Measurements from ENCODE around the gene SYNDIG1. TPM values are rescaled to one million over a fixed set of nuclear protein-coding genes. Genes with fewer than 3 reads are reported as not detected.

SYNDIG1 gene
- total RNA-seq, 1 experiment from 2014 or later, result not detected

DNA sequence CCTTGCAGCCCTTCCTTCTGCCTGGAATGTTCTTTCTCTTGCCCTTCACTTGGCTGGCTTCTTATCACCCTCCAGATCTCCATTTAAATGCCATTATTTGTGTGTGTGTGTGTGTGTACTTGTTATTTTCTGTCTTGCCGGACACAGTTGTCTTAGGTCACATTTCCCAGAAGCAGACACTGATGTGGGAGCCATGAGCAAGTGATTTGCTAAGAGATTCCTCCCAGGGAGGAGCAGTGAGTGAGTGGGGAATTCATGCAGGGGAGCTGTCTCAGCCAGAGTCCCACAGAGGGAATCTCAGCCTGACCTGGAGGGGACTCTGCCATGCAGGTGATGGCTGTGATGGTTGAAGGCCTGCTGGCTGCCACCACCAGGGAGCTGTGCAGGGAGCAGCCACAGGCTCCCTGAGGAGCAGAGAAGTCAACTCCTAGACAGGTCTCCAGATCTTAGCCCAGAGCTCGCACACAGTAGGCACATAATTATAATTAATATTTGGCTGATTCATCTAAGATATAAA is 96.5 kb downstream of the SYNDIG1 start:
- CTCF ChIA-PET, result no interaction called here
- H3K9me3 Mint-ChIP-seq (ENCODE audit: low read depth, unreplicated experiment), result no peaks in the 10 kb centered on the region
- no peaks in the 10 kb centered on the region for H3K36me3 Mint-ChIP-seq (ENCODE audit: insufficient read depth, unreplicated experiment)
- H3K27me3 Mint-ChIP-seq (ENCODE audit: unreplicated experiment), result peaks cover 12% of the 10 kb centered on the region
- DNase-seq, result no peak
- intact Hi-C loops (cut with micrococcal nuclease; ENCODE audit: unreplicated experiment), result no loop called here
- H3K4me3 Mint-ChIP-seq (ENCODE audit: low read depth, unreplicated experiment), result no peak overlapping the region
- TF ChIP-seq, protein P1, sequence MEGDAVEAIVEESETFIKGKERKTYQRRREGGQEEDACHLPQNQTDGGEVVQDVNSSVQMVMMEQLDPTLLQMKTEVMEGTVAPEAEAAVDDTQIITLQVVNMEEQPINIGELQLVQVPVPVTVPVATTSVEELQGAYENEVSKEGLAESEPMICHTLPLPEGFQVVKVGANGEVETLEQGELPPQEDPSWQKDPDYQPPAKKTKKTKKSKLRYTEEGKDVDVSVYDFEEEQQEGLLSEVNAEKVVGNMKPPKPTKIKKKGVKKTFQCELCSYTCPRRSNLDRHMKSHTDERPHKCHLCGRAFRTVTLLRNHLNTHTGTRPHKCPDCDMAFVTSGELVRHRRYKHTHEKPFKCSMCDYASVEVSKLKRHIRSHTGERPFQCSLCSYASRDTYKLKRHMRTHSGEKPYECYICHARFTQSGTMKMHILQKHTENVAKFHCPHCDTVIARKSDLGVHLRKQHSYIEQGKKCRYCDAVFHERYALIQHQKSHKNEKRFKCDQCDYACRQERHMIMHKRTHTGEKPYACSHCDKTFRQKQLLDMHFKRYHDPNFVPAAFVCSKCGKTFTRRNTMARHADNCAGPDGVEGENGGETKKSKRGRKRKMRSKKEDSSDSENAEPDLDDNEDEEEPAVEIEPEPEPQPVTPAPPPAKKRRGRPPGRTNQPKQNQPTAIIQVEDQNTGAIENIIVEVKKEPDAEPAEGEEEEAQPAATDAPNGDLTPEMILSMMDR (IDR thresholded peaks at IDR 0.05; ENCODE audit: unreplicated experiment), result no peak
- no TSS peak for BruUV-seq (replicated peaks)
- H3K27ac Mint-ChIP-seq (ENCODE audit: unreplicated experiment), result no peak overlapping the region
- no peaks in the 10 kb centered on the region for H3K4me1 Mint-ChIP-seq (ENCODE audit: low read depth, unreplicated experiment)

DNA sequence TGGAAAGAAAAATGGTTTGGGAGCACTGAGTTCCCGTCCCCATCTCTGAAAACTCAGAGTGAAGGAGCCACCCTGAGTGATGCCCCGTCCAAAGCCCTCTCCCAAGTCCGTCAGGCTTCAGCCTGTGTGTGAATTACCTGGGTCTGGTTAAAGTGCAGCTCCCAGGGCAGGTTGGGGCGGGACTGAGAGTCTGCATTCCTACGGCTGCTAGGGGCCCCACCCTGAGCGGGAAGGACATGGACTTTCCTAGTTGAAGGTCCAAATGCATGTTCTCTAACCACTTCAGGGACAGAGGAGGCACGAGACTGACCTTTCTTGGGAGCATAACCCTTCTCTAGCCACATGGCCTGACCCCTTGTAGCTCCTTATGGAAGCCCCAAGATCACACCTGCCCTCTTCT is 97.2 kb downstream of the SYNDIG1 start:
- no peak overlapping the region for H3K27ac Mint-ChIP-seq (ENCODE audit: unreplicated experiment)
- intact Hi-C loops (cut with micrococcal nuclease; ENCODE audit: unreplicated experiment), result no loop called here
- no peaks in the 10 kb centered on the region for H3K9me3 Mint-ChIP-seq (ENCODE audit: low read depth, unreplicated experiment)
- H3K4me1 Mint-ChIP-seq (ENCODE audit: low read depth, unreplicated experiment), result no peaks in the 10 kb centered on the region
- no peak overlapping the region for H3K4me3 Mint-ChIP-seq (ENCODE audit: low read depth, unreplicated experiment)
- no TSS peak for BruUV-seq (replicated peaks)
- CTCF ChIA-PET, result no interaction called here
- no peak for DNase-seq
- no peaks in the 10 kb centered on the region for H3K36me3 Mint-ChIP-seq (ENCODE audit: insufficient read depth, unreplicated experiment)
- TF ChIP-seq, protein P1 (IDR thresholded peaks at IDR 0.05; ENCODE audit: unreplicated experiment), result no peak
- peaks cover 12% of the 10 kb centered on the region for H3K27me3 Mint-ChIP-seq (ENCODE audit: unreplicated experiment)

DNA sequence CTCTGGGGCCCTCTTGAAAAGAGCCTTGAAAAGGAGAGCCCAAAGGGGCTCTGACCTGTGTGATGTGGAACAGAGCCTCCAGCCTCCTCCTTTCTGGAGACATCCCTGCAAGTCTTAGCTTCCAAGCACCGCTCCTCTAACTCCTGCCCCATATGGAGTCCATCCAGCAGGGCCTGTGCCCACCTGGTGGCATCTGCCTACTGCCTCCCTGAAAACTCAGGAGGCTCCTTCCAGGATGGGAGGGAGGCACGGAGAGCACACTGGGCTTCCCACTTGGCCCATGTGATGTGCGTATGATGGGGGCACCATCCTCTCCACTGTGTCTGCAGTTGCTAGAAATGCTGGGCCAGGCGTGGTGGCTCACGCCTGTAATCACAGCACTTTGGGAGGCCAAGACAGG is 98.1 kb downstream of the SYNDIG1 start:
- no peak for DNase-seq
- no peaks in the 10 kb centered on the region for H3K9me3 Mint-ChIP-seq (ENCODE audit: low read depth, unreplicated experiment)
- H3K4me1 Mint-ChIP-seq (ENCODE audit: low read depth, unreplicated experiment), result no peaks in the 10 kb centered on the region
- CTCF ChIA-PET, result no interaction called here
- peaks cover 12% of the 10 kb centered on the region for H3K27me3 Mint-ChIP-seq (ENCODE audit: unreplicated experiment)
- H3K36me3 Mint-ChIP-seq (ENCODE audit: insufficient read depth, unreplicated experiment), result no peaks in the 10 kb centered on the region
- no peak overlapping the region for H3K27ac Mint-ChIP-seq (ENCODE audit: unreplicated experiment)
- intact Hi-C loops (cut with micrococcal nuclease; ENCODE audit: unreplicated experiment), result no loop called here
- no peak overlapping the region for H3K4me3 Mint-ChIP-seq (ENCODE audit: low read depth, unreplicated experiment)
- TF ChIP-seq, protein P1 (IDR thresholded peaks at IDR 0.05; ENCODE audit: unreplicated experiment), result no peak
- BruUV-seq (replicated peaks), result no TSS peak

DNA sequence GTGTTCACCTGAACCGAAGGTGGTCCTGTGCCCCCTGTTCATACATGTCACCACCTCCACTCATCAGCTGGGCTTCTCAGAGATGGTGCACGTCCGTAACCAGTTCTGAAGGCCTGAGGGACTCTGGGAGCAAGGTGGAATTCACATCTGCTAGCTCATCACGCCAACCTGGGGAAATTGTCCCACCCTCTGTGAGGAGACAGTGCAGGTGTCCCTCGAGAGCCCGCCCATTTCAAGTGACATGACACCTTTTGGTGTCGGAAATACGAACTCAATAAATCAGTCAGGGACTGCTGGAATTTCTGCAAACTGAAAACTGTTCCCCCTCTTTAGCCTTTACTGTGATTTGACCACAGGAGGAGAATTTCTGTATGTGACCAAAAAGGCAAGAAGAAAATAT is 99.4 kb downstream of the SYNDIG1 start:
- no peaks in the 10 kb centered on the region for H3K9me3 Mint-ChIP-seq (ENCODE audit: low read depth, unreplicated experiment)
- DNase-seq, result no peak
- no peaks in the 10 kb centered on the region for H3K4me1 Mint-ChIP-seq (ENCODE audit: low read depth, unreplicated experiment)
- intact Hi-C loops (cut with micrococcal nuclease; ENCODE audit: unreplicated experiment), result no loop called here
- no peak overlapping the region for H3K27ac Mint-ChIP-seq (ENCODE audit: unreplicated experiment)
- H3K36me3 Mint-ChIP-seq (ENCODE audit: insufficient read depth, unreplicated experiment), result no peaks in the 10 kb centered on the region
- no TSS peak for BruUV-seq (replicated peaks)
- H3K27me3 Mint-ChIP-seq (ENCODE audit: unreplicated experiment), result peaks cover 12% of the 10 kb centered on the region
- TF ChIP-seq, protein P1 (IDR thresholded peaks at IDR 0.05; ENCODE audit: unreplicated experiment), result no peak
- CTCF ChIA-PET, result no interaction called here
- no peak overlapping the region for H3K4me3 Mint-ChIP-seq (ENCODE audit: low read depth, unreplicated experiment)
